GM23248 (cell line): ENCODE data around the gene NEDD4L. TPM values are rescaled to one million over a fixed set of nuclear protein-coding genes. Genes with fewer than 3 reads are reported as not detected.
"Not testable (repeated sequence)": the region's sequence is repeated elsewhere in the genome, so short reads cannot be mapped to it uniquely, and the experiment has no call there.

Experiments used
- DNase-seq: peaks from one replicate; pipeline ENCODE4 v3.0.0-alpha.2; 2015
- H2AFZ ChIP-seq: fragments of 200-600 bp; sonication (generic); 2 replicates; pipeline ENCODE4 v1.6.1; 2016; ENCODE audit warnings: antibody characterized with exemption
- H3F3A ChIP-seq: fragments of 200-600 bp; sonication (generic); 2 replicates; pipeline ENCODE4 v1.6.1; 2016; ENCODE audit warnings: mild to moderate bottlenecking, antibody characterized with exemption, mixed run types; ENCODE audit not compliant: insufficient read depth
- H3K27ac ChIP-seq: fragments of 200-600 bp; sonication (generic); 2 replicates; pipeline ENCODE4 v1.5.1; 2016; ENCODE audit warnings: mild to moderate bottlenecking
- H3K27me3 ChIP-seq: fragments of 200-600 bp; sonication (generic); replicated peaks from 2 replicates; pipeline ENCODE4 v1.6.1; 2016; ENCODE audit warnings: mild to moderate bottlenecking; ENCODE audit not compliant: insufficient read depth
- H3K36me3 ChIP-seq: fragments of 200-600 bp; sonication (generic); 2 replicates; pipeline ENCODE4 v1.6.1; 2016; ENCODE audit warnings: low read depth, mild to moderate bottlenecking
- H3K4me1 ChIP-seq: fragments of 200-600 bp; sonication (generic); 2 replicates; pipeline ENCODE4 v1.6.1; 2016; ENCODE audit warnings: mild to moderate bottlenecking; ENCODE audit not compliant: insufficient read depth
- H3K4me2 ChIP-seq: fragments of 200-600 bp; sonication (generic); one replicate; pipeline ENCODE4 v1.6.1; 2016; ENCODE audit warnings: mild to moderate bottlenecking; ENCODE audit not compliant: unreplicated experiment
- H3K4me3 ChIP-seq: fragments of 200-600 bp; sonication (generic); 2 replicates; pipeline ENCODE4 v1.5.1; 2016; ENCODE audit warnings: mild to moderate bottlenecking
- H3K79me2 ChIP-seq: fragments of 200-600 bp; sonication (generic); 2 replicates; pipeline ENCODE4 v1.6.1; 2016; ENCODE audit warnings: mild to moderate bottlenecking; ENCODE audit not compliant: insufficient read depth
- H3K9ac ChIP-seq: fragments of 200-600 bp; sonication (generic); 2 replicates; pipeline ENCODE4 v1.6.1; 2016; ENCODE audit warnings: mild to moderate bottlenecking
- H3K9me2 ChIP-seq: fragments of 200-600 bp; sonication (generic); 2 replicates; pipeline ENCODE4 v1.6.1; 2016; ENCODE audit warnings: mixed run types, mild to moderate bottlenecking, moderate library complexity; ENCODE audit not compliant: insufficient read depth
- H3K9me3 ChIP-seq: fragments of 200-600 bp; sonication (generic); one replicate; pipeline ENCODE4 v1.6.1; 2017; ENCODE audit warnings: low read depth
- H4K20me1 ChIP-seq: fragments of 200-600 bp; sonication (generic); 2 replicates; pipeline ENCODE4 v1.6.0; 2016; ENCODE audit not compliant: insufficient read depth
- EZH2 ChIP-seq: fragments of 200-600 bp; sonication (generic); IDR thresholded peaks from 2 replicates; pipeline ENCODE4 v1.6.1; 2018; ENCODE audit warnings: antibody characterized with exemption, mild to moderate bottlenecking; ENCODE audit not compliant: insufficient read depth, poor library complexity, severe bottlenecking
- EZH2phosphoT487 ChIP-seq: fragments of 200-600 bp; sonication (generic); IDR thresholded peaks from 2 replicates; pipeline ENCODE4 v1.6.1; 2018; ENCODE audit warnings: antibody characterized with exemption, moderate library complexity, mild to moderate bottlenecking, low read depth; ENCODE audit not compliant: insufficient read depth
- WGBS, 2 experiments: methylation state at CpG; one replicate each; pipeline ENCODE4 v1.1.6; 2015 to 2017; ENCODE audit warnings: low lambda C conversion rate in 2 of 2, low coverage in 1 of 2; ENCODE audit errors: missing lambda C conversion rate in 2 of 2; 5-methylcytosine and 5-hydroxymethylcytosine counted together
- in situ Hi-C: fragments of 300-500 bp; cut with MboI; formaldehyde crosslinking; loops from 2 replicates; pipeline ENCODE4 v1.15.0; 2020
- polyA plus RNA-seq: library from polyadenylated mRNA; unstranded; fragments of >200 nt; fragmentation: Nextera tagmentation; extraction: Ambion mirVana; gene quantifications from 2 replicates; pipeline ENCODE4 v1.2.1, GENCODE V29; 2016
- total RNA-seq: library from RNA; depleted of rRNA; stranded (reverse); fragments of >200 nt; shearing (Covaris generic); gene quantifications from 2 replicates; pipeline ENCODE4 v1.2.3, GENCODE V29; 2014

The NEDD4L gene
- total and polyA plus RNA-seq, 2 experiments from 2014 or later, result 3.7 to 6.1 TPM

- Histone ChIP-seq H3K36me3 (no peaks in the 10 kb centered on the region), H2AFZ (no peak overlapping the region), H4K20me1 (no peaks in the 10 kb centered on the region), H3F3A (no peaks in the 10 kb centered on the region), H3K79me2 (no peaks in the 10 kb centered on the region), H3K4me2 (no peak overlapping the region), H3K9ac (no peak overlapping the region), H3K4me1 (no peaks in the 10 kb centered on the region), H3K9me2 (no peaks in the 10 kb centered on the region), H3K27ac (no peak overlapping the region), H3K27me3 (no peaks in the 10 kb centered on the region), H3K4me3 (no peak overlapping the region), H3K9me3 (no peaks in the 10 kb centered on the region)
- in situ Hi-C loops, result no loop called here
- 87 to 88% methylated on average over 28 of the region's 28 CpGs for WGBS, 2 experiments
- TF ChIP-seq EZH2 (no peak), EZH2phosphoT487 (no peak)
- DNase-seq, result no peak
These were observed 334.7 kb downstream of the NEDD4L start for GRCh38 chr18:58378411-58379379.

- Histone ChIP-seq H3K9ac (no peak overlapping the region), H3K4me3 (no peak overlapping the region), H3F3A (no peaks in the 10 kb centered on the region), H3K4me1 (no peaks in the 10 kb centered on the region), H2AFZ (no peak overlapping the region), H3K36me3 (no peaks in the 10 kb centered on the region), H4K20me1 (no peaks in the 10 kb centered on the region), H3K27ac (no peak overlapping the region), H3K9me2 (no peaks in the 10 kb centered on the region), H3K79me2 (no peaks in the 10 kb centered on the region), H3K9me3 (no peaks in the 10 kb centered on the region), H3K27me3 (no peaks in the 10 kb centered on the region), H3K4me2 (no peak overlapping the region)
- WGBS, 2 experiments, result 90 to 97% methylated on average over 15 of the region's 15 CpGs
- no peak for DNase-seq
- TF ChIP-seq EZH2phosphoT487, result no peak
- no peak for TF ChIP-seq EZH2
- in situ Hi-C loops, result no loop called here
These were observed 335.4 kb downstream of the NEDD4L start for GRCh38 chr18:58379443-58379842.

GRCh38 chr18:58380113-58380512 is 336.1 kb downstream of the NEDD4L start:
- H3K9me2 ChIP-seq, H4K20me1 ChIP-seq, H3K9me3 ChIP-seq, H3K27ac ChIP-seq, H3K4me2 ChIP-seq, H3F3A ChIP-seq, in situ Hi-C loops, H2AFZ ChIP-seq, H3K27me3 ChIP-seq, H3K36me3 ChIP-seq, H3K9ac ChIP-seq, H3K4me1 ChIP-seq, H3K79me2 ChIP-seq, DNase-seq, H3K4me3 ChIP-seq: not testable (repeated sequence)
- 90 to 96% methylated on average over 4 of the region's 4 CpGs for WGBS, 2 experiments

- in situ Hi-C loops, result no loop called here
- no peak overlapping the region for H3K9ac ChIP-seq
These were observed 337.8 kb downstream of the NEDD4L start for GRCh38 chr18:58381676-58382411.

More at GRCh38 chr18:58381676-58382411, 337.8 kb downstream of the NEDD4L start:
- no peak overlapping the region for H2AFZ ChIP-seq
- H3K79me2 ChIP-seq, result no peaks in the 10 kb centered on the region
- no peaks in the 10 kb centered on the region for H4K20me1 ChIP-seq
- H3K4me1 ChIP-seq, result no peaks in the 10 kb centered on the region
- no peak overlapping the region for H3K4me2 ChIP-seq
- no peak for DNase-seq
- no peaks in the 10 kb centered on the region for H3K36me3 ChIP-seq
- H3K9me3 ChIP-seq, result no peaks in the 10 kb centered on the region
- no peak overlapping the region for H3K4me3 ChIP-seq
- H3K27me3 ChIP-seq, result no peaks in the 10 kb centered on the region
- H3K27ac ChIP-seq, result no peak overlapping the region
- H3F3A ChIP-seq, result no peaks in the 10 kb centered on the region
- TF ChIP-seq EZH2 (no peak), EZH2phosphoT487 (no peak)
- no peaks in the 10 kb centered on the region for H3K9me2 ChIP-seq
- 92 to 93% methylated on average over 12 of the region's 12 CpGs for WGBS, 2 experiments
